HG02759 (cell line): ENCODE results near the gene HINT3.
A peak's percentile ranks its signal among the peaks of the same experiment; 100 is the strongest.
"Not testable (repeated sequence)": the region's sequence is repeated elsewhere in the genome, so short reads cannot be mapped to it uniquely, and the experiment has no call there.

ENCODE experiments used
- ATAC-seq: cut with Tn5 transposase; IDR thresholded peaks from one replicate; pipeline ENCODE4 v1.9.1; 2021; ENCODE audit warnings: mild to moderate bottlenecking, moderate library complexity; ENCODE audit not compliant: unreplicated experiment

Gene HINT3

GRCh38 chr6:125994670-125995488 is 38.3 kb downstream of the HINT3 start:
- no peak for ATAC-seq

- ATAC-seq: peak; percentile 95
Measured at GRCh38 chr6:125995972-125996580, 39.5 kb downstream of the HINT3 start.

- ATAC-seq: no peak
Measured at GRCh38 chr6:126002755-126003679, 46.4 kb downstream of the HINT3 start.

GRCh38 chr6:126007800-126008199 is 51.2 kb downstream of the HINT3 start:
- no peak for ATAC-seq

- ATAC-seq: no peak
Measured at GRCh38 chr6:126010040-126010439, 53.5 kb downstream of the HINT3 start.

- ATAC-seq: no peak
Measured at GRCh38 chr6:126015863-126016262, 59.3 kb downstream of the HINT3 start.

- no peak for ATAC-seq
Measured at GRCh38 chr6:126016591-126016990, 60.0 kb downstream of the HINT3 start.

- ATAC-seq: no peak
Measured at GRCh38 chr6:126017668-126018067, 61.1 kb downstream of the HINT3 start.

- ATAC-seq: no peak
Measured at GRCh38 chr6:126020305-126021050, 63.9 kb downstream of the HINT3 start.

- not testable (repeated sequence) for ATAC-seq
Measured at GRCh38 chr6:126023474-126023873, 66.9 kb downstream of the HINT3 start.

GRCh38 chr6:126026001-126026400 is 69.4 kb downstream of the HINT3 start:
- no peak for ATAC-seq

- no peak for ATAC-seq
Measured at GRCh38 chr6:126027601-126028000, 71.0 kb downstream of the HINT3 start.
